ENCODE results near the gene INTS13.
"Not testable (repeated sequence)": the region's sequence is repeated elsewhere in the genome, so short reads cannot be mapped to it uniquely, and the experiment has no call there.

INTS13 gene

DNA sequence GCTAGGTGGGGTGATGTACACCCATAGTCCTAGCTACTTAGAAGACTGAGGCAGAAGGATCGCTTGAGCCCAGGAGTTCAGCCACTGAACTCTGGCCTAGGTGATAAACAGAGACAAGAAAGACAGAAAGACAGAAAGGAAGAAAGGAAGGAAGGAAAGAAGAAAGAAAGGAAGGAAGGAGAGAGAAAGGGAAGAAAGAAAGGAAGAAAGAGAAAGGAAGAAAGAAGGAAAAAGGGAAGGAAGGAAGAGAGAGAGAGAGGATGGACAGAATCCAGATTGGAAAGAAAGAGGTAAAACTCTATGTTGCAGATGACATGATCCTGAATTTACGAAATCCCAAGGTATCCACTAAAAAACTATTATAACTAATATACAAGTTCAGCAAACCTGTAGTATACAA, 8.2 kb downstream of the INTS13 start:
- DNase-seq = no peak

DNA sequence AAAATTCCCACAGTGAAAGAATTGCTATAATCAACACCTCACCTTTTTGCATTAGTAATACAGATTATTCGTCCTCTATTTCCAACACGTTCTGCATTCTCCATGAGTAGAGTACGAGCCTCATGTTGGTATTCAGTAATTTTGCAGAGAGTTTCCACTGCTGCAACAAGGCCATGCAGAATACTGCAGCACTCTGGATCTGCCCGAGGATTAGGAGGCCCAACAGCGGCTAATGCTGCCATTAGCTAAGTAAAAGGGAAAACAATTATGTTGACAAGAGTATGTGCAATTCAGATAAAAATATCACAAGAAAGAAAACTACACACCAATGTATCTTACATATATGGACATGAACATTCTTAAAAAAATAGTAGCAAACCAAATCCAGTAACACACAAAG, 9.1 kb downstream of the INTS13 start:
- DNase-seq = no peak

DNA sequence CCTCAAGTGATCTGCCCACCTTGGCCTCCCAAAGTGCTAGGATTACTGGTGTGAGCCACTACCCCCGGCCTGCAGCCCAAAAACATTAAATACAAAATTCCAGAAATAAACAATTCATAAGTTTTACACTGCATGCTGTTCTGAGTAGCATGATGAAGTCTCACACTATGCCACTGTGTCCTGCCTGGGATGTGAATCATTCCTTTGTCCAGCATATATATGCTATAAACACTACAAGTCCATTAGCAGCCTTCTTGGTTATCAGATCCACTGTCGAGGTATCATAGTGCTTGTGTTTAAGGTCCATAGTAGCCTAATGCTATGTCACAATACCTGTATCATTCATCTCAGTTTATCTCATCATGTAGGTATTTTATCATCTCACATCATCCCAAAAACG, 15.9 kb downstream of the INTS13 start:
- no peak for DNase-seq

DNA sequence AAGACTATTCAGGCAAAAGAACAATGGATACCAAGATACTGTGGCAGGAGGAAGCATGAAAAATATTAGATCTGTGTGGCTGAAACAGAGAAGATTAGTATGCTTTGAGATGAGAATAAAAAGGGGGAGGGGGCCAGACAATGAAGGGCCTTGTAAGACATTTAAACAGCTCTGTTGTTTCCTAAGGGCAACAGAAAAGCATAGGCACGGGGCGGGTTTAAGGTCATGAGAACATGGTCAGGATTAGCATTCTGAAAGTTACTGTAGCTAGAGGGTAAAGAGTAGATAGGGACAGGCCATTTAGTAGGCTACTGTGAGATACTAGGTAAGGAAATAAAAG, 18.6 kb downstream of the INTS13 start:
- DNase-seq = no peak

DNA sequence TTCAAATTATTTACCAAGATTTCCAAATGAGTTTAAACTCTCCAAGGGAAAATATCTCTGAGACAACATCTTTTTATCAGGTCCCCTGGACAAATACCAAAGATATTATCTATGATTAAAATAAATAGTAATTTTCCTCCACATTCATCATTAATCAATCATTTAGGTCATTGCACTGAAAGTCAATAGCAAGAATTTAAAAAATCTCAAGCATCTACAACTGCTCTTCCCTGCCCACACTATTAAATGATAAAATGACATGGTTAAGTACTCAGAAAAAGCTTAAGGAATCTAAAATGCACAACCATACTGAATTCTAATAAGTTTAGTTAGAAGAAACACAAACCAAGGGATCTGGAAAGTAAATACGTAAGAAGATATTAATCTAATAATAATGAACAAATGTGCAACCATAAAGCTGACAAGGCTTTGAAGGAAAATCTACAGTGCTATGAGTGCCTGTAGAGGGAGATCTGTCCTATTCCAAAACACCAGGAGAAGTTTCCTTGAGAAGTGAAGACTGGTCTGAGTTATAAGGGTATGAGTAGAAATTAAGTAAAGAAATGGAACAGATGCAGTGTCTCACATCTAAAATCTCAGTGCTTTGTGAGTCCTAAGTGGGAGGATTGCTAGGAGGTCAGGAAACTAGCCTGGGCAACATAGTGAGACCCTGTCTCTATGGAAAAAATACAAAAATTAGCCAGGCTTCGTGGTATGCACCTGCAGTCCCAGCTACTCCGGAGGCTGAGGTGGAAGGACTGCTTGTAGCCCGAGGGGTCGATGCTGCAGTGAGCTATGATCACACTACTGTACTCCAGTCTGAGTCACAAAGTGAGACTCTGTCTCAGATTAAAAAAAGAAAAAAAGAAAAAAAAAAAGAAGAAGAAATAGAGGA, 19.2 kb downstream of the INTS13 start:
- DNase-seq = no peak

DNA sequence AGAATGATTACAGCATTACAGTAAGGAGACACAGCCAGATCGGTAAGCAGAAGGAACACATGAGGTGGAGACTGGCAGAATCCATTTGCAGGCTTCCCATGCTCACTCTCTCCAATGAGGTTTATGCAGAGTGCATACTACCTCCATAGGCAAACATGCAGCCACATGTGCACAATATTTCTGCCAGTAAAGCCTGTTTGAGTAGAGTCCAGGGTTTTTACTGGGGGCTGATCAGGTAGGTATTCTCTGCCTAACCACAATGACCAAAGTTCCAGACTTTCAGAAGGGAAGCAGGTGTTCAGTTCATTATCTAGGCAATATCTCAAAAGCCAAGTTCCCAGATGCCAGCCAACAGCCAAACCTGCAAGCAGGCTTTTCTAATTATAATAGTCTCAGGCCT, 31.1 kb downstream of the INTS13 start:
- no peak for DNase-seq

DNA sequence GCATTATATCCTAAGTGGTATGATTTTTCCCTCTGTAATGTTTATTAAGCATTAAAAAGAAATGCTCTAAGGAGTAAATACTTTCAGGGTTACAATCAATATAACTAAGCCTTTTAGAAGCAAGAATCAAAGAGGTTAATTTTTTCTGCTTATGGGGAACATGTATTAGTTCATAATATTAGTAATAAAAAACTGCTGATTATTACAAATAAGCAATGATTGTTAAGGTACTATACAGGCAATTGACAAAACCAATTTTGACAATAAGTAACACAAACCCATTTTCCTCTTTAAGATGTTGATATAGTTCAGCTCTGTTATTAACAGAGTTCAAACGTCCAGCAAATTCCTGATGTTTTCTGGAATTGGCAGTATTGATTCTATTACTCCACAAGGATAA, 31.8 kb downstream of the INTS13 start:
- DNase-seq = no peak

DNA sequence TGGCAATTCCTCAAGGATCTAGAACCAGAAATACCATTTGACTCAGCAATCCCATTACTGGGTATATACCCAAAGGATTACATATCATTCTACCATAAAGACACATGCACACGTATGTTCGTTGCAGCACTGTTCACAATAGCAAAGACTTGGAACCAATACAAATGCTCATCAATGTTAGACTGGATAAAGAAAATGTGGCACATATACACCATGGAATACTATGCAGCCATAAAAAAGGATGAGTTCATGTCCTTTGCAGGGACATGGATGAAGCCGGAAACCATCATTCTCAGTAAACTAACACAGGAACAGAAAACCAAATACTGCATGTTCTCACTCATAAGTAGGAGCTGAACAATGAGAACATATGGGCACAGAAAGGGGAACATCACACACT, 34.4 kb downstream of the INTS13 start:
- not testable (repeated sequence) for DNase-seq

DNA sequence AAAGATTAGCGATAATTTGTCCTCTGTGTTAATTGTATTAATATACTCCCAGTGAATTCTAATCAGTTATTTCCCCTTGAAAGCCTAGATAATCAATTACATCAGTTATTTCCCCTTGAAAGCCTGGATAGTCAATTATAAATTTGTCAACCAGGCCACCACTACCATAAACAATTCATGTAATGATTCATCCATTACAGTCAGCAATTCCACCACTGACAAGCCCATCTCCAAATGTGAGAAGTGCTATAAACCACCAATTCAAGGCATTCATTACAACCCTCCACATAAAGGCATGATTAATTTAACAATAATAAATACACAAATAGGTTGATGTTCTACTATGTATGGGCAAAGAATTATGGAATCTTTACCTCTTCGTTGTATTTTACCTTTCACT, 40.9 kb downstream of the INTS13 start:
- DNase-seq = no peak

DNA sequence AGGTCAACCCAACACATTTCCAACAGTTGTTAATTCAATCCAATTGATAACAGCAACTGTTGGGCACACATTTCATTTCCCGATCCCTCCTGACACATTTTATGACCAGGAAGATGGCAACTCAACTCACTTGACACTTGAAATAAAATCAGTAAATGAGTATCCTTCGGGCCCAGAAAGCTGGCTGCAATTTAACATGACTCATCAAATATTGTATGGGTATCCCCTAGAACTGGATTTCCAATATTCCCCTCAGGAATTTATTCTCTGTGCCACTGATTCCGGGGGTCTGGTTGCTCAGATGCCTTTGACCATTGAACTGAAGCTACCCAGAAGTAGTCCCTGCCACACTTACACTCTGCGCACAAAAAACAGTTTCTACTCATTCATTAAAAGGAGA, 42.1 kb downstream of the INTS13 start:
- DNase-seq = no peak

DNA sequence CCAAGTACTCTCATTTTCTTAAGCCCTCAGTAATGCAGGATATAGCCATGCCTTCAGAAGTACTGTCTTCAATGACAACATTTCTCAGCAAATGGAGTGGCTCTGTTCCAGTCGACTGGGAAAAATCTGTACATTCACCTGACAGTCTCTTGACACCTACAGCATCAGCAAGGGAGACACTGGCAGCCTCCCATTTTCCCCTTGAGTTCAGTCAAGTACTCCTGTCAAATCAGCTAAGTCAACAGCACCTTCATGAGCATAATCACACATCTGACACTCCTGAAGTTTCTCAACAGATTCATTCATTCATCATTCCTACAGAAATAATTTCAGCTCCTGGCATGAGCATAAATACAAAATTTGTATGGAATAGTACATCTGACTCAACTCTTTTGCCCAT, 46.1 kb downstream of the INTS13 start:
- DNase-seq = no peak

DNA sequence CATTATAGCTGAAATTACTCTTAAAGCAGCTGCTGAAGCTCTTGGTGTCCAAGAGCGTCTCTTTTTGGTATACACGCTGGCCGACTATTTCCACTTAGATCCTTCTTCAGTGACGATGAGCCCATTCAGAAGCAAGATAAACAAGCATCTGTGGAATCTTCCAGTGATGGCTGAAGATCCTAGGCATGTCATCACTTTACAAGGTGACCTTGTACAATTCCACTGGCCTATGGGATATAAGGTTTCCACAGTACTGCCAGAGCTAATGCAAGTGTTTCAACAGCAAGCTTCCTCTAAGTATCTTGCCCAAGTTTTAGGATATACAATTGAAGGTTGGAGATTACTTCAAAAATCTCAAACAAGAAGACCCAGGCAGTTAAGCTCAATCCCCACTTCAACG, 47.0 kb downstream of the INTS13 start:
- no peak for DNase-seq

DNA sequence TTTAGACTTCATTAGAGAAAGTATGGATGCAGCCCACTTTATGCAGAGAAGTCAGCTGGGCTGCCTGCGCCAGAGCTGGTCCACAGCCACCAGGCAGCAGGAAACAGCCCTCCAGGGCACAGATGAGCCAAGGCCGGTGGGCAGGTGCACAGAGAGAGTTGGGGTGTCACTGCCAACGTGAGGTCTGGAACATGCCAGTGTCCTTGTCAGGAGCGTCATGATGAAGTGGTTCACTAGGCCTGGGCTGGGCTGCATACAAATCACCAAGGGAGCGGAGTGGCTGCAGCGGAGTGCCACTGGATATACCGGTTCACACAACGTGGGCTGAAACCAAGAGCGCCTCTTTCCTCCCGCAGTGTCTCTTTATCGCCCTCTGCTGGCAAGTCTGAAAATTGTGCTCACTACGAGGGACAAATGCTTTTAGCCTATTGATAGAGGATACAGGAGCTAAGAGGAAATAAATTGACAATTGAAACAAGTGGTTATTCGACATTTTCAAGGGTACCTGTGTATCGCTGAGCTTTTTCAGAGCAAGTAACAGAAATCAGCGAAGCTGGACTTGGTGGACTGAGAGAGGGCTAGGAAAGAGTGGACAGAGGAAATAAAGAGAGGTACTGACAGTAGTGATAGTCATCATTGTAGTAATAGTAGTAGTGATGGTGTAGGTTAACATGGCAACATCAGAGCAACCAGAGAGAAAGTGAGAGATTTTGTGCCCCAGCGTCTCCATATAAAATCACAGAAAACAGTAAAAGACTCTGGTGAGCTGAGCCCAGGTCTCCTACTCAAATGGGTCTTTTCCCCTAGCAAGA, 52.8 kb downstream of the INTS13 start:
- DNase-seq = no peak

DNA sequence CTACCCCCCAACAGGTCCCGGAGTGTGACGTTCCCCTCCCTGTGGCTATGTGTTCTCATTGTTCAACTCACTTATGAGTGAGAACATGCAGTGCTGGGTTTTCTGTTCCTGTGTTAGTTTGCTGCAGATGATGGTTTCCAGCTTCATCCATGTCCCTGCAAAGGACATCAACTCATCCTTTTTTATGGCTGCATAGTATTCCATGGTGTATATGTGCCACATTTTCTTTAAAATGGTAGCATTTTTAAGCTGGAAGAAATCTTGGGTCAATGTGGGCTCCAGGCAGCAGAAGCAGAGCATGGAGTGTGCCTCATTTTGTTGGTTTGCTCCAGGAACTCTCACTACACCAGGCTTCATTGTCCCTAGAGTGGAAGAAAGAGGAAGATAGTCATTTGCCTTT, 57.2 kb downstream of the INTS13 start:
- no peak for DNase-seq

DNA sequence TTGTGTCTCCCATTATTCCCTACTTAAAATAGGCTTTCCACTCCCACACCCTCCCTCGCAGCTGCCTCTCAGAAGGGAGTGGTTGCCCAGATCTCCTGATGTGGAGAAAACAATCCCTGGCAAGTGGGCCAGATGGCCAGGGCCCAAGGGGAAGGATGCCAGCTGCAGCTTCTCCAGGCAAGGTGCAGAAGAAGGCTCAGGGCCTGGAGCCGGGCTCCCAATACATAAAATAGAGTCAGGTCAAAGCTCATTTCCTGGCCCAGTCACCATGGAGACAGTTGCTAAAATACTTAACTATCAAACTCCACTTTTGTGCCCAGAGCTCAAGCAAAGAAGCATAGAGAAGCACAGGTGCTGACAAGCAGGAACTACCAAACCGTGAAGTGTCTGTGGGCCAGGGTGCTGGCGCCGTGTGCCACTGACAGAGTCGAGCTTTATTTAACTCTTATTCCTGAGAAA, 59.1 kb downstream of the INTS13 start:
- no peak for DNase-seq

DNA sequence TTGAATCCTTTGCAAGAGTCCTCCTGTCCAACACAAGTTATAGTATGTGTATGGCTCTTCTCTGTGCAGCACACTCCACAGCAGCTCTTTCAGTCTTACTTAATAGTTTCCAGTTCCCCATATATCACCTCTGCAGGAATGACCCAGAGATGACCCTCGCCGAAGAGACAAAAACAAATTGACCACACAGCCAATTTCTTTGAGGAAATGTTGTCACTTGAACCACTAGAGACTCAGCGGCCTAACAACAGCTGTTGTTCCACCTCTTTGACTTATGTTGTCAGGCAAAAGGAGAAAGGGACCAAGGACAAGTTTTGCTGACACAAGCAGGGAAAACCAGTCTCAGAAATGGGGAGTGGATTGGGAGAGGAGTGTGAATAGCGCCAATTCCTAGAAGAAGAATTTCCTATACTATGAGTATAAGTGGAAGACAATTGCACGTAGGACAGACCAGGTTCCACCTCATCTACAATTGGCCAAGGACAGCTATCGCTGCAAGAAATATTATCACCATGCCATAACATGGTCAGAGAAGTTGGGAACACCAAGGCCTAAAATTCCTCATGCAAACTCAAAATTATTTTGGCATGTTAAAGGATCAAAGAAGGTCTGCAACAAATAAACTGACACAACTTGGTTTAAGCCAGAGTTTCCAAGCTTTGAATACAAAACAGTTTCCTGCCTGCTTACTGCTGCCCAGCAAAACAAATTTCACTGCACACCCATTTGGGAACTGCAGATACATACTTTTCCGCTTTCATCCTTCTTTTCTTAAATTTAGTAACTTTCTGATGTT, 63.1 kb downstream of the INTS13 start:
- no peak for DNase-seq

DNA sequence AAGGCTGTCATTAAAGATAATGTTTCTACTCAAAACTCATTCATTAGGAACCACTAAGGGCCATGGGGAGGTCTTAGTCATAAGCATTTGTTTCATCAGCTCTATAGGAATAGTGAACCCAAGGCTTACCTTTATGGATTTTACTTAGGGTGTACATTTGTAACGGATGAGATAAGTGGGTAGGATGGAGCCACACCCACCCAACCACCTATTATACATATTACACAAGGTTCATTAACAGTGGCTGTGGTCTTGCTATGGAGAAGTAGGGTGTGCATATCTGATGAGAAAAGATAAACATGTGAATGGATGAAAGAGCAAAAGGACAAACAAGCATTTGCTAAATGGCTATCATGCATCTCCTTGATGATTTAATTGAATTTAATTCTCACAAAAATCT, 65.2 kb downstream of the INTS13 start:
- DNase-seq = no peak

DNA sequence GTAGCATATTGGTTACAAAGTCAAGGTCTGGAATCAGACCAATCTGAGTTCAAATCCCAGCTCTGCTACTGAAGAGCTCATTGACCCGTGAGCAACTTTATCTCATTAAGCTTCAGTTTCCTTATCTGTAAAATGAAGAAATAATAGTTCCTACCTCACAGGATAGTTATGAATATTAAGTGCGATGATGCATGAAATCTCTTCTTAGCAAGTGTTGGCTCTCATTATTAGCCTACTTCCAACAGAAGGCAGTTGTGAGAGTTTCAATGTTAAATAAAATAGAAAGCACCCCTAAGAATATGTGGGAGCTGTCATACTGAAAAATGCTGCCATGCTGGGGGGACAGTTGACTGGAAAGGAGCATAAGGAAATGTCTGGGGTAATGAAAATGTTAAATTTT, 65.8 kb downstream of the INTS13 start:
- DNase-seq = no peak

DNA sequence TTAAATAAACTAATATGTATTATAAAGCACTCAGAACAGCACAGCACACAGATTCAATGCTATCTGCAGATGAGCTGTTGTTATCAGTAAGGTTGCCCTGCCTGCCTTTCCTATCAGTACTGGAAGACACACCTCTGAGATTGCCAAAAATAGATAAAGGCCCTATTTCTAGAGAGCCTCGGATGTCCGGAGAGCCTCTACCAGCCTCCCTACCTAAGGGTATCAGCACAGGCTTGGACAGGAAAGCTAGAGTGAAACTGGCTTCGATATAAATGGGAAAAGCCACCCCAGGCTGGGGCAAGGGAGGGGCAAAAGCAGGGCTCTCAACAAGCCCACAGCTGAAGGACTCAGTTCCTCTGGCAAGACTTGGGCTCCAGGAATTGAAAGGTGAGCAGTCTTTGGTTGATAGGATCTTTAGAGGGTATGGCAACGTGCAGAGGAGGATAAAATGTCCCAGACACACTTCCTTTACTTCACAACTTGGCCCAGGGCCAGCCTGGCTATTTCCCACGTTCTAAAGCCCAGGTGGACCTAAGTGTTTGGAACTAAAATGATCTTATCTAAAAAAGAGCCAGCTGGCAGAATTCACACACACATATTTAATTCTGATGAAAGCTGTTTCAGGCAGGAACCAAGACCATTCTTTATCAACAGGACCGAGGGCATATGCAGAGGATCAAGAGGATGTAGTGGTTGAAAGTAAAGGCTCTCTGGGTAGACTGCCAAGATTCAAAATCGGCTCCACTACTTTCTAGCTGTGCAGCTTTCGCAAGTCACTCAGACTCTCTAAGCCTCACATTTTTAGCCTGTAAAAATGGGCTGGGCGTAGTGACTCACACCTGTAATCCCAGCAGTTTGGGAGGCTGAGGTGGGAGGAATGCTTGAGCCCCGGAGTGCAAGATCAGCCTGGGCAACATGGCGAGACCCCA, 67.0 kb downstream of the INTS13 start:
- DNase-seq = no peak

DNA sequence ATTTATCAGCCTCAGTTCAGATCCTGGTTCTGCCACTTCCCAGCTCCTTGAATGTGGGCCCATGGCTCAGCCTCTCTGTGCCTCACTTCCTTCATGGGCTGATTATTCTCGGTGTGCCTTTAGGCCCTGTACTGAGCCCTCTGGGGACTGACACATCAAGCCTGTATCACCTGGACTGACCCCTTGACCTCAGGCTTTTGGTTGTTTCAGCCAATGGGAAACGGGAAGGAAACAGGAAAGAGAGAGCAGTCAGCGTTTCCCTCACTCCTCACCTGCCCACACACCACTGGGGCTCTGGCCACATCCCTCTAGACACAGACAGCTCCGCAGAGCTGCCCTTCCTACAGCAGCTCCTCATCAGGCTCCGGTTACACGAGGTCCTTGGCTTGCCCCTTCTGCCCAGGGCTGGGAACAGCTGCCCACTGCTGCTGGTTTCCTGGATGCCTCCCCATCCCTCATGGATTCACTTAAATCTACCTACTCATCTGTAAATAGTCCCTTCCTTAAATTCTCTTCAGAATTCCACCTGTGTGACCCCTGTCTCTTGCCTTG, 67.8 kb downstream of the INTS13 start:
- DNase-seq = no peak

DNA sequence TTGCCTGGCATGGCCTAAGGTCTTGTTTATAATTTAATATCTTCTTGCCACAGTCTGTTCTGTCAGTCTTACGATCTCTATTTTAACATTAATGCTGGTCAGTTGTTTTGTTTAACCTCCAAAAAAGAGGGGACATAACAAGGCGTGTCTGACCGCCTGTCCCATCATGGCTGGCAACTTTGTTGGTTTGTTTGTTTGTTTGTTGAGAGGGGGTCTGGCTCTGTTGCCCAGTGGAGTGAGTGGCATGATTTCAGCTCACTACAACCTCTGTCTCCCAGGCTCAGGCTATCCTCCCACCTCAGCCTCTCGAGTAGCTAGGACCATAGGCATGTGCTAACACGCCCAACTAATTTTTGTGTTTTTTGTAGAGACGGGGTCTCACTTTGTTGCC, 68.7 kb downstream of the INTS13 start:
- DNase-seq = no peak

Data from cortex of kidney (tissue), 1 donor.